ENCODE data around the gene CHD2.

DNA sequence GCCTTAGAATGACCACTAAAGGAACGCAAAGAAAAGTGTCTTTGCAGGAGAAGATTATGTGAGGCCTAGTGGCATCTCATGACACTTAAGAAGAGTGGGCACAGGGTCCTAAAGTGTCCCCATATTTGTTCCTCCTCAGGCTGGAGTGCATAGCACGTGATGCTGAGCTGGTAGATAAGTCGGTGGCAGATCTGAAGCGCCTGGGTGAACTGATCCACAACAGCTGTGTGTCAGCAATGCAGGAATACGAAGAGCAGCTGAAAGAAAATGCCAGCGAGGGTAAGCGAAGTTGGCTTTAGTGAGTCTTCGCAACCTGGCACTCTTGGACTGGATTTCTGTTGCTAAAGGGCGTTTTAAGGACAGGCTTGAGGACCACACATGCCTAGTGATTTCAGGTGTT lies 92.6 kb downstream of the CHD2 start:
- TF ChIP-seq, protein P1, sequence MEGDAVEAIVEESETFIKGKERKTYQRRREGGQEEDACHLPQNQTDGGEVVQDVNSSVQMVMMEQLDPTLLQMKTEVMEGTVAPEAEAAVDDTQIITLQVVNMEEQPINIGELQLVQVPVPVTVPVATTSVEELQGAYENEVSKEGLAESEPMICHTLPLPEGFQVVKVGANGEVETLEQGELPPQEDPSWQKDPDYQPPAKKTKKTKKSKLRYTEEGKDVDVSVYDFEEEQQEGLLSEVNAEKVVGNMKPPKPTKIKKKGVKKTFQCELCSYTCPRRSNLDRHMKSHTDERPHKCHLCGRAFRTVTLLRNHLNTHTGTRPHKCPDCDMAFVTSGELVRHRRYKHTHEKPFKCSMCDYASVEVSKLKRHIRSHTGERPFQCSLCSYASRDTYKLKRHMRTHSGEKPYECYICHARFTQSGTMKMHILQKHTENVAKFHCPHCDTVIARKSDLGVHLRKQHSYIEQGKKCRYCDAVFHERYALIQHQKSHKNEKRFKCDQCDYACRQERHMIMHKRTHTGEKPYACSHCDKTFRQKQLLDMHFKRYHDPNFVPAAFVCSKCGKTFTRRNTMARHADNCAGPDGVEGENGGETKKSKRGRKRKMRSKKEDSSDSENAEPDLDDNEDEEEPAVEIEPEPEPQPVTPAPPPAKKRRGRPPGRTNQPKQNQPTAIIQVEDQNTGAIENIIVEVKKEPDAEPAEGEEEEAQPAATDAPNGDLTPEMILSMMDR (IDR thresholded peaks at IDR 0.05) = no peak
- TF ChIP-seq EP300 (IDR thresholded peaks at IDR 0.05) (no peak), POLR2A (IDR thresholded peaks at IDR 0.05) (no peak)

Measured in upper lobe of left lung (tissue), 4 donors.